OCI-LY1 (cell line): ENCODE measurements around the gene PRPF38B.

Source experiments
- CTCF ChIP-seq: fragments of 200-600 bp; sonication (generic), shearing (Covaris generic); IDR thresholded peaks from 2 replicates; pipeline ENCODE4 v1.5.1; 2017; ENCODE audit warnings: mild to moderate bottlenecking, antibody characterized with exemption, low read length, moderate library complexity, mixed read lengths
- EZH2 ChIP-seq: fragments of 200-600 bp; sonication (generic), shearing (Covaris generic); IDR thresholded peaks from 2 replicates; pipeline ENCODE4 v1.8.0; 2017; ENCODE audit warnings: borderline replicate concordance, mixed run types, mild to moderate bottlenecking, antibody characterized with exemption, low read length, moderate library complexity, mixed read lengths

DNA sequence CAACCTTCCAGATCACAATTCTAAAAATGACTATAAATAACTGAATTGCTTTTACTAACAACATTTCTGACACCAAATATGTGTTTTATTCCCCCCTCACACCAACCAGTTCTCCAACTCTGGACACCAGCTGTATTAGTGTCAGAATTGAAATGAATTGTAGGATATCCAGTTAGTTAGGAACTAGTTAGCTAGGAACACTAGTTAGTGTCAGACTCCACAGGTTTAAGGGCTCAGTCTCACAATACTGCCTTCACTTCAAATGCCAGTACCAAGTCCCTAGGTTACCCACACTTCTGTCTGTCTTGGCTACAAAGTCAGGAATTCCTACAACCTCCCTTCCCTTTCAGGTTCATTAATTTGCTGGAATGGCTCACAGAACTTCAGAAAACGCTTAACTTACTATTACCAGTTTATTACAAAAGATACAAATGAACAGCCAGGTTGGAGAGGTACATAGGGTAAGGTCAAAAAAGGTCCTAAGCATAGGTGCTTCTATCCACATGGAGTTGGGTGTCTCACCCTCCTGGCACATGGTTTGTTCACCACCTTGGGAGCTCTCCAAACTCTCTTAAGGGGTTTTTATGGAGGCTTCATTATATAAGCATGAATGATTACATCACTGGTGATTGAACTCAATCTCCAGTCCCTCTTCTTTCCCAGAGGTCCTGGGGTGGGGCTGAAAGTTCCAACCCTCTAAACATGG is 58.5 kb downstream of the PRPF38B start:
- TF ChIP-seq CTCF (no peak), EZH2 (no peak)
